MV-4-11 (cell line): ENCODE data around the gene OR6Q1.

Source experiments
- DNase-seq: peaks from one replicate; lab custom pipeline; 2025; lab: John Stamatoyannopoulos, UW

The OR6Q1 gene

GRCh38 chr11:58058276-58059006 is 27.7 kb downstream of the OR6Q1 start:
- DNase-seq = no peak

GRCh38 chr11:58059007-58059350 is 28.2 kb downstream of the OR6Q1 start:
- DNase-seq = no peak

- no peak for DNase-seq
Measured at GRCh38 chr11:58060535-58060934, 29.8 kb downstream of the OR6Q1 start.

- no peak for DNase-seq
Measured at GRCh38 chr11:58060939-58061672, 30.4 kb downstream of the OR6Q1 start.

- no peak for DNase-seq
Measured at GRCh38 chr11:58061813-58062212, 31.1 kb downstream of the OR6Q1 start.

- no peak for DNase-seq
Measured at GRCh38 chr11:58067685-58068084, 36.9 kb downstream of the OR6Q1 start.

- no peak for DNase-seq
Measured at GRCh38 chr11:58068655-58069054, 37.9 kb downstream of the OR6Q1 start.

GRCh38 chr11:58070585-58070984 is 39.8 kb downstream of the OR6Q1 start:
- no peak for DNase-seq

GRCh38 chr11:58075781-58076180 is 45.0 kb downstream of the OR6Q1 start:
- no peak for DNase-seq
